NAMALWA (cell line): ENCODE measurements around the gene FAM131A.
A peak's percentile ranks its signal among the peaks of the same experiment; 100 is the strongest.

Experiments used
- DNase-seq: peaks from one replicate; pipeline ENCODE4 v3.0.0-alpha.2; 2015; ENCODE audit warnings: low spot score

The FAM131A gene, protein sequence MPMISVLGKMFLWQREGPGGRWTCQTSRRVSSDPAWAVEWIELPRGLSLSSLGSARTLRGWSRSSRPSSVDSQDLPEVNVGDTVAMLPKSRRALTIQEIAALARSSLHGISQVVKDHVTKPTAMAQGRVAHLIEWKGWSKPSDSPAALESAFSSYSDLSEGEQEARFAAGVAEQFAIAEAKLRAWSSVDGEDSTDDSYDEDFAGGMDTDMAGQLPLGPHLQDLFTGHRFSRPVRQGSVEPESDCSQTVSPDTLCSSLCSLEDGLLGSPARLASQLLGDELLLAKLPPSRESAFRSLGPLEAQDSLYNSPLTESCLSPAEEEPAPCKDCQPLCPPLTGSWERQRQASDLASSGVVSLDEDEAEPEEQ

GRCh38 chr3:184337399-184337714, at the start of gene FAM131A:
Gene FAM131A, plus strand, starts transcription at chr3:184337600. Its CDS starts 31 bp downstream, at chr3:184337631.
- no peak for DNase-seq

DNA sequence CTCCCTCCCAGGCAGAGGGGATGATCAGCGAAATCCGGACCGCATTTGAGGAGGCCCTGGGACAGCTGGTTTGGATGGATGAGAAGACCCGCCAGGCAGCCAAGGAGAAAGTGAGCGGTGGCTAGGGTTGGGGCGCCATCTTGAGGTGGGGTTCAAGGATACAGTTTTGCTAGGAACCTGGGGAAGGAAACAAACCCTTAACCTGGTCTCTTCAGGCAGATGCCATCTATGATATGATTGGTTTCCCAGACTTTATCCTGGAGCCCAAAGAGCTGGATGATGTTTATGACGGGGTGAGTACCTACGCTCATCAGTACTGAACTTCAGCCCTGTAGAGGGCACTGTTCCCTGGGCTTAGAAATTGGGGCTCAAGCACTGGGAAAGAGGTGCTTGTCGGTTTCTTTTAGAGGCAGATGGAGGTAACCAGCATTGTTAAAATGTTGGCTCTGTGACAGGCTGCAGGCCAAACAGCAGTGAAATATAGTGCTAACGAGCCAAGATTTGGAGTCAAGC, 47.9 kb upstream of the FAM131A start:
- DNase-seq = peak; percentile 78

GRCh38 chr3:184290331-184290730, 47.1 kb upstream of the FAM131A start:
- no peak for DNase-seq

DNA sequence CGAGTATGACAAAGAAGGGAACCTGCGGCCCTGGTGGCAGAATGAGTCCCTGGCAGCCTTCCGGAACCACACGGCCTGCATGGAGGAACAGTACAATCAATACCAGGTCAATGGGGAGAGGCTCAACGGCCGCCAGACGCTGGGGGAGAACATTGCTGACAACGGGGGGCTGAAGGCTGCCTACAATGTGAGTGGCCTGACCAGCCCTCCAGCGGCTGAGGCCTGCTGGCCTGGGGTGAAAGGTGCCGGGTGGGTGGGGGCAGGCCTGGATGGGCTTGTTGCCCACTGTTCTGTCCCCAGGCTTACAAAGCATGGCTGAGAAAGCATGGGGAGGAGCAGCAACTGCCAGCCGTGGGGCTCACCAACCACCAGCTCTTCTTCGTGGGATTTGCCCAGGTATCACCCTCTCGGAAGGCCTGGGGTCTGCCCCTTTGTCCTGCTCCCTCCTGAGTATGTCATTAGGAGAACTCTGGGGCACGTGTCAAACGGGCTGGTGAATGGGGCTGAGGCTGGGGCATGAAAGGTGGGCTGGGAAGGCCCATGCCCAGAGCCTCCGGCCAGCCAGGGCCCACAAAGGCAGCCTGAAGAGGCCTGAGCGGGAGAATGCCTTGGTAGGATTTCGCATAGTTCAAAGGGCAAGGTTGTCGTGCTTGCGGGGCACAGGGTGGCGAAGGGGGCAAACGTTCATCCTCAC, 46.2 kb upstream of the FAM131A start:
- no peak for DNase-seq

GRCh38 chr3:184291738-184292445, 45.5 kb upstream of the FAM131A start:
- no peak for DNase-seq

DNA sequence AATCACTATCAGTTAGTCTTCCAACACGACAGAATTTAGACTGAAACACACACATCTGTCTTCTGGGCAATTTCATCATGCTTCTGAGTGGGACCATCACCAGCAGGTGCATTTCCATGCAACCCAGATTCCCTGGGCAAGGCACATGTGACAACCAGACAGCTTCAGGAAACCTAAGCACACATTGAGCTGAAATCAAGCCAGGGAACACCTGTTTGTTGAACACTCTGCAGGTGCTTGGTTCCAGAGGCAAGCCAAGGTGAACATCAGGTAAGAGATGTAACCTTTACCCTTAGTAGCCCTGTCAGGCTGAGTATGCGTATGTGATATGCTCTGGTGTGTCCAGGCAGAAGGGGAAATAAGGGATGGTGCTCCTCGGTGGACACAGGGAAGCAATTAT, 41.6 kb upstream of the FAM131A start:
- no peak for DNase-seq

GRCh38 chr3:184296616-184297015, 40.8 kb upstream of the FAM131A start:
- DNase-seq = no peak

GRCh38 chr3:184298759-184299487, 38.5 kb upstream of the FAM131A start, which contains the start of gene PSMD2:
Gene PSMD2, plus strand, starts transcription at chr3:184299241. Its CDS starts 26 bp downstream, at chr3:184299267.
- peak; percentile 98 for DNase-seq

GRCh38 chr3:184299488-184300377, 37.7 kb upstream of the FAM131A start:
- no peak for DNase-seq

DNA sequence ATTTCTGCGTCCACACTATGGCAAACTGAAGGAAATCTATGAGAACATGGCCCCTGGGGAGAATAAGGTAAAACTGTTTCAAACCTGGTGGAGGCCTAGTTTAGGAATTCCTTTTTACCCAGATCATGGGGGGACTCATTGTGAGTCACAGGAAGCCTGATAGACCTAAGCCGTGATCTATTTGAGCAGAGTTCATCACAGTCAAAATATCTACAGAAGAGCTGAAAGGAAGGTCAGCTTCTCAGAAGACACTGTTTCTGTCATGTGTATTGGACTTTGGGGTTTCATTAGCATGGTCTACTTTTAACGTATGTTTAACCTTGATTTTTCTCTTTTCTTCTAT, 37.1 kb upstream of the FAM131A start:
- DNase-seq = no peak

DNA sequence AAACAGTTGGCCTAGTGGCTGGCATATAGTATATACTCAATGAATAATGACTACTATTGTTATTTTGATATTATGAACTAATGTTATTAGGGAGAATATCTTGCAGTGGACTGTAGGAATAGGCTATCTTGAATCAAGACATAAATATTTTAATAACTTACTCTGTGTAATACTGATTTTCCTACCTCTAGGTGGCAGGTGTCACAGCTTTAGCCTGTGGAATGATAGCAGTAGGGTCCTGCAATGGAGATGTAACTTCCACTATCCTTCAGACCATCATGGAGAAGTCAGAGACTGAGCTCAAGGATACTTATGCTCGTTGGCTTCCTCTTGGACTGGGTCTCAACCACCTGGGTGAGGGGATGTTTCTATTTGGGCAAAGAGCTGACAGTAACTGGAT, 31.8 kb upstream of the FAM131A start:
- DNase-seq = peak; percentile 57

GRCh38 chr3:184306341-184306972, 30.9 kb upstream of the FAM131A start:
- no peak for DNase-seq

DNA sequence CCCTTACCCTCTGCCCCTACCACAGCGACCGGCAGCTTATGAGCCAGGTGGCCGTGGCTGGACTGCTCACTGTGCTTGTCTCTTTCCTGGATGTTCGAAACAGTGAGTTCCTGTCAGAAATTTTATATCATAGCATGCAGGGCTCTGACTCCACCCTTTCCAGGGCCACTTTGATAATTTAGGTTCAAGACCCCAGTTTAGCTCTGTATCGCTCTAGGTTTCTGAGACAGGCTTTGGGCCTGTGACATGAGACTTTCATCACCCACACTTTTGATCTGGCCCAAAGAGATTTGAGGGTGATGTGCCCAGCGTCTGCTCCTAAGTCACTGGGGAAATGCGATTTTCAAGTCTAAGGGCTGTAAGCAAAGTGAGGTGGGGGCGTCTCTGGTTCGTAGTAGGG, 29.5 kb upstream of the FAM131A start:
- DNase-seq = no peak

GRCh38 chr3:184308744-184309143, 28.7 kb upstream of the FAM131A start:
- no peak for DNase-seq

DNA sequence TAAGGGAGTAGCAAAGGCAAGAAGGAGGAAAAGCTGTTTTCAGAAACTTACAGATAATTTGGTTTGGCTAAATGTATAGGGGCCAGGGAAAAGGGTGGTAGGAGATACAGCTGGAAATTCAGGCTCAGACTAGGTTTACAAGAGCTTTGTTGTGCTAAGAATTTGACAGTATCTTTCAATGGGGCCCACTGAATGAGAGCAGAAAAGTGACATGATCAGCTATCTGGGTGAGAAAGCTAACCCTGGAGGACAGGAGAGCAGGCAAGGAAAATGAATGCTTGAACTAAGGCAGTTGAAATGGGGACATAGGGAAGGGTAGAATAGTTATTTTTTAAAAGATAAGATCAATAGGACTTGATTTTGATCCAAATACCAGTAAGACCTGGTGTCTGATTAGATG, 25.8 kb upstream of the FAM131A start:
- no peak for DNase-seq

DNA sequence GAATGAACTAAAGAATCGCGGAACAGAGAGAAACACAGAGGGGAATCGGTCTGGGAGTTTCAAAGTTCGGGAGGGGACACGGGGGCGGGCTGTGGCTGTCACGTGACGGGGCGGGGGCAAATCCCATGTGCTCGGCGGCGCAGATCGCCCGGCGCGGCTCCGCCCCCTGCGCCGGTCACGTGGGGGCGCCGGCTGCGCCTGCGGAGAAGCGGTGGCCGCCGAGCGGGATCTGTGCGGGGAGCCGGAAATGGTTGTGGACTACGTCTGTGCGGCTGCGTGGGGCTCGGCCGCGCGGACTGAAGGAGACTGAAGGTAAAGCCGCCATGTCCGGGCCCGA, 23.1 kb upstream of the FAM131A start, which contains the start of gene EIF4G1:
EIF4G1 (plus strand) TSS at position 244 of the 337 bp plus-strand sequence. CDS start 1,191 bp downstream, outside the sequence.
- DNase-seq = peak; percentile 91

DNA sequence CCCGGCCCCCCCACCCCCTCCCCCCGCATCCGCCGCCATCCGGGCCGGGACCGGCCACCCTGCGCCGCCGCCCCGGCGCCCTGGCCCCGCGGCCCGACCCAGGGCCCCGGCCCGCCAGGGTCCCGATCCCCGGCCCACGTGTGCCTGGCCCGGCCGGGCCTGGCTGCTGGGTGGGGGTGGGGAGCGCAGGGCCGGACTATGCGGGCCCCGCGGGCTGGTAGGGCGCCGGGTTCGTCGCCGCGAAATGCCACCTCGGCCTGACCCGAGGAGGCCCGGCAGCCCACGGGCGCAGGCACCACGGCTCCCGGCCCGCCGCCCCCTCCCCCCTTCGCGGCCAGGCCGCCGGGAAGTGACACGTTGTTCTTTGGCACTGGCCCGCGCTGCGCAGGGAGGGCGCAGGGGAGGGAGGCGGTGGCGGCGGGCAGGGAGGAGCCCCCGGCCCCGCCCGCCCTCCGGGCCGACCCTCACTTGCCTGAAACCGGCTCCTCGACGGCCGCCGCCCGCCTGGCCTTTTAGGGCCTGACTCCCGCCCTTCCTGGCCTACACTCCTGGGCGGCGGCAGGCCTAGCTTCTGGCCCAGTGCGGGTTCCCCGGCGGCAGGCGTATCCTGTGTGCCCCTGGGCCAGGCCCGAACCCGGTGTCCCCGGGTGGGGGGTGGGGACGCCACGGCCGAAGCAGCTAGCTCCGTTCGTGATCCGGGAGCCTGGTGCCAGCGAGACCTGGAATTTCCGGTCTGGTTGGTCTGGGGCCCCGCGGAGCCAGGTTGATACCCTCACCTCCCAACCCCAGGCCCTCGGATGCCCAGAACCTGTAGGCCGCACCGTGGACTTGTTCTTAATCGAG, 22.5 kb upstream of the FAM131A start:
- DNase-seq = peak; percentile 57

DNA sequence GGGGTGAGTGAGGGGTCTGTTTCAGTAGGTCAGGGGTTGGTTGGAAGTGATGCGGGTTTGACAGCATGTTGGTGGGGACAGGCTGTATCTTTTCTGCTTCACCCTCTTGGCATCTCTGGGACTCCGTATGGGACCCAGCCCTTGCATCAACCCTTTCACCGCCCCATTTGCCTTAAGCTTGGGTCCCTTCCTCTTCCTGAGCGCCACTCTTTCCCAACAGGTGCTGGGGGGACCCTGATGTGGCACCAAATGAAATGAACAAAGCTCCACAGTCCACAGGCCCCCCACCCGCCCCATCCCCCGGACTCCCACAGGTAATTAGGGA, 21.9 kb upstream of the FAM131A start:
- DNase-seq = peak; percentile 36

GRCh38 chr3:184315871-184316661, 21.3 kb upstream of the FAM131A start:
- DNase-seq = no peak
